A673 (cell line): ENCODE results near the gene TNS3.

Source experiments
- CTCF ChIP-seq: fragments of 300-800, 200-600 bp; sonication (generic); conservative IDR thresholded peaks from 2 replicates; pipeline ENCODE4 v1.5.1; 2017; ENCODE audit warnings: low read depth, mild to moderate bottlenecking, antibody characterized with exemption, low read length, moderate library complexity, mixed read lengths
- EZH2 ChIP-seq: fragments of 200-600 bp; sonication (generic); IDR thresholded peaks from 2 replicates; pipeline ENCODE4 v1.6.1; 2017; ENCODE audit warnings: borderline replicate concordance, low read depth, mild to moderate bottlenecking, mixed read lengths, antibody characterized with exemption, low read length; ENCODE audit not compliant: poor library complexity, severe bottlenecking

- no peak for TF ChIP-seq EZH2
- TF ChIP-seq CTCF: no peak
Measured at GRCh38 chr7:47337531-47337930, 244.4 kb downstream of the TNS3 start.
